HTR-8/SVneo (cell line): ENCODE data around the gene GNG4.
A peak's percentile ranks its signal among the peaks of the same experiment; 100 is the strongest.

ENCODE experiments used
- DNase-seq: peaks from one replicate; pipeline ENCODE4 v3.0.0; 2011; ENCODE audit warnings: low spot score, mixed read lengths; ENCODE audit not compliant: insufficient read length
- FAIRE-seq: peaks from 2 replicates; lab custom pipeline; 2011; peaks lifted over from hg19 to GRCh38; lab: Jason Lieb, UNC

The GNG4 gene

GRCh38 chr1:235504494-235505222 lies 144.9 kb downstream of the GNG4 start:
- peak; percentile 90 for FAIRE-seq
- DNase-seq: peak; percentile 96

DNA sequence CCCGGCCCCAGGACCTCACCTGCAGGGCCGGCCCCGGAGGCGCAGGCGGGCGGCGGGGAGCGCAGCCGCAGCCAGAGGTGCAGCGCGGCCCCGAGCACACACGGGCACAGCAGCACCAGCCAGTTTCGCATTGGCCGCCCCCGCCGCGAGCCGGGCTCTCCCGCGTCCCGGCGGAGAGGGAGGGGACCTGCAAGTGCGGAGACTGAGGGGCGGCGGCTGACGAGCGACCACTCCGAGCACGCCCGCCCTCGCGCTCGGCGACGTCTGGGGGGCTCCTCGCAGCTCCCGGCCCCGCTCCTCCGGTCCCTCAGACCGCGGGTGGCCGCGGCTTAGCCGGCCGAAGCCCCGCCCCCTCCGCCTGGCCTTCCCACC lies 145.5 kb downstream of the GNG4 start, which contains the start of gene B3GALNT2:
Gene B3GALNT2, minus strand, starts transcription at position 331 of the 372 bp plus-strand sequence. Its CDS starts 200 bp downstream, at position 131.
- FAIRE-seq (no peak), DNase-seq (no peak)

DNA sequence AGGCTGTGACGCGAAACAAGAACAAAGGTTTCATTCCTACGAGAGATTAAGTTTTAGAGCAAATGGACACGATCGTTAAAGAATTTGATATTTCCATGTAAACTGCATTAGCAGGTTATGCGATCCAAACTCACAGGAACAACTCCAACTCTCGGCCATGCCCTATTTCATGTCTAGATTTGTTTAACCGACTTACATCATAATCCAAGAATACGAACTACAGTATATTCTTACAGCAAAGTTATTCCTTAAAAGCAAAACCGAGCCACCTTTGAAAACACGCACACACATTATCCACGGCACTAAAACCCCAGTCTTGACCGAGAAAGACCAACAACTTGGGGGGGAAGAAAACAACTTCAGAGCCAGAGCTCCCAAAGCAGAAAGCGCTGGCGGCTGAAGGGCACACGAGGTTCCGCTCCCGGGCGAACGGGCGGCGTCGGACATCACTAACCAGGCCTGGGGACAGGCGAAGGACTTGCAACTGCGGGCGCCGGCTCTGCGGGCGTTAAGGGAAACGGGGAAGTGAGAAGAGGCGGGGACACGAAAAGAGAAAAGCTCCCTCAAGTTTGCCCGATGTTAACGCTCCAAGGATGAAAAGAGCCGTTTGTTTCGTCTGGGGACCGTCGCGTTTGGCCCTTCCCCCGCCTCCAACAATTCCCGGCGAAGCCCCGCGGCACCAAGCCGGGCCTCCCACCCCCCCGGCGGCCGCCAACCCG lies 146.0 kb downstream of the GNG4 start:
- DNase-seq (peak; percentile 29), FAIRE-seq (no peak)

DNA sequence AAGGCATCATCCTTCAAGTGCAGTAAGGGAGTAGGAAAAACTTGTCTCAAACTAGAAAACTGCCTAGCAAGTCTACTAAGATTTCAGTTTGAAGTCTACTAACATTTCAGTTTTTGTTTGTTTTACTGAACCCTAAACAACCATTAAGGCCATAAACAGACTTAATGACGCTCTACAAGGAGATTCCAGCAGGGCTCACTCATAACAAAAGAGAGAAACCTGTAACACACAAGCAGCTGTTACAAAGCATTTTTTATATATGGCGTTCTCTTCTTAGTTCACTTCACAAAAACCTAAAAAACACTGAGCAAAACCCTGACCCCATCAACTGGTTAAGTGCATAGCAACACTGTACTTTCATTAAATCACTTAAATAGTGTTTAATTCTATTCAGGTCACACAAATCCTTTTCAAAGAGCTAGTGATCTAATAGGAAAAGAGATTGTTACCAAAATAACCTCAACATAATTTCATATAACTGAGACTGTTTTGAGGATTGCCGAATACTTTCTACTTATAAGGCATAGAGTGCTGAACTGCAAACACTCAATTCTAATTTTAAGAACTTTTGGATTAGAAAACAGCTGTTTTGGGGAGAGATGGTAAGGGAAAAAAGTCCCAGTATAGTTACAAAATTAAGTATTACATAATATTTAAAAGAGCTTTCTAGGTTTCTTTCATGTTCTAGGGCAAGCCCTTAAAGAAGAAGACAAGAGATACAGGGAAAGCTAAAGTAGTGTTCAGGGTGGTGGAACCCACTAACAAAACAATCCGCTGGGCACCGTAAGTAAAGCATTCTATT lies 146.8 kb downstream of the GNG4 start:
- FAIRE-seq (no peak), DNase-seq (no peak)

DNA sequence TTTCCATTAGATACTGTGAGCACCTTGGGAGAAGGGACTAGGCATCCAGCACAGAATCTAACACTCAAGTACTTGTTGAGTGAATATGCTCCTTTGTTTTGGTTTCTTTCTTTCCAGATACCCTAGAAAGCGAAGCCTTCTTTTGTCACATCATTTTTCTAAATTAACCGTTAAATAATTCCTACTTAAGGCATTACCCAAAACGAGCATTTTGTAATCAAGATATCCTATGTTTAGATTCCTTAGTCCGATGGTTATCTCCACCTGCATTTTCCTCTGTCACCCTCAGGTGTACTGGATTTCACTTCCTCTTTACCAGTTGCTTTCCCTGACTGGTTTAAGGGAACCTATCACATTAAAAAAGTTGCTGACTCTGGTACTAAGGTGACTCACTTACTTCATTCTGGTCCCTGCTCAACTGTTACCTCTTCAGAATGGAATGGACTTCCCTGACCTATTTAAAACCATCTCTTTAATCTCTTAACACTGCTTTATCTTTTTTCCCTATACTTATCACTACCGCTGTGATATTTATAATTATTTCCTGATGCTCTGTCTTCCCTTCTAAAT lies 148.5 kb downstream of the GNG4 start:
- DNase-seq: peak; percentile 18
- no peak for FAIRE-seq
